ENCODE measurements around the gene EPG5.

EPG5 gene

GRCh38 chr18:45913276-45913675 lies 53.9 kb downstream of the EPG5 start:
- no peak for DNase-seq

DNA sequence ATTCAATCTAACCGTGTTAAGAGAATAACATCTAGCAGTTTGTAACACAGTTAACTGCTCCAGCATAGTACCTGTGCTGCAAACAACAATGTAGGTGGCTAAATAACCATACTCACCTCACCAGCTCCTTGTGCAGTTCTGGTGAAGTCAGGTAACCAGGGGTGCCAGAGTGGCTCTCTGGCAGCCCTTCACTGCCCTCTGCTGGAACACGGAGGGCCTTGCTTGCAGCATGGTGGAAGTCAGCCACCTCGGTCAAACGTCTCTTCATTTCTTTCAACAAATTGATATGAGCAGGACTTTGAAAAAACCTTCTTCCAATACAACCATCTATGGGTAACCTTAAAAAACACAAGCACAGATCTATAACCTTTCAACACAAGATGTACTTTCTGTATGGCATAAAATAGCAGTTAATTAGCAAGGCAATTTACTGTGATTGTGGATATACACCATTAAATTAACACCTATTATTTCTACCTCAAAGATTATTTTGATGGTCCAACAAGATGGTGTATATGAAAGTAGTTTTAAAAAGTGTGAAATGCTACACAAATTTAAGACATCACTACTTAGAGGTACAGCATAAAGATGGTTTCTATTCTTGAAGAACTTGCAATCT lies 56.6 kb downstream of the EPG5 start:
- no peak for DNase-seq

DNA sequence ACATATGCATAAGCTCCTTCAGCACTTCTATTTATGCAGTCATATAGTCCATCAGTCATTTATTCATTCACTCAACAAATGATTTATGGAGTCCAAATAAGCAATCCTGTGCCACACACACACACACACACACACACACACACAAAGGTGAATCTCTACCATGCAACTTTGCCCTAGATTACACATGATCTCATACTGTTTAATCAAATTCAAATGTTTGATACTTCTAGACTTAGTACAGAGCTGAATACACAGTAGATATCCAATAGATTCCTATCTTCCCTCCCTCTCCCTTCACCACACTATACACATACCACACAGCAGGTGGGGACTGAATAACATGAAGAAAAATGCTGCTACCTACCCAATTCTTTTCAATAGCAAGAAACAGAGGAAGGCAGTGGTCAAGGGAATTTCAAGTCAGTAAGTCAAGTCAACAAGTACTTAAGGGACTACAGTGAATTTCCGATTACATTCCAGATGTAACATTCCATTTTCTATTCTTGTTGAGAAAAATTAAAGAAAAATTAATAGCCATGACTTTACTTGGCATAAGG lies 65.4 kb downstream of the EPG5 start:
- no peak for DNase-seq

DNA sequence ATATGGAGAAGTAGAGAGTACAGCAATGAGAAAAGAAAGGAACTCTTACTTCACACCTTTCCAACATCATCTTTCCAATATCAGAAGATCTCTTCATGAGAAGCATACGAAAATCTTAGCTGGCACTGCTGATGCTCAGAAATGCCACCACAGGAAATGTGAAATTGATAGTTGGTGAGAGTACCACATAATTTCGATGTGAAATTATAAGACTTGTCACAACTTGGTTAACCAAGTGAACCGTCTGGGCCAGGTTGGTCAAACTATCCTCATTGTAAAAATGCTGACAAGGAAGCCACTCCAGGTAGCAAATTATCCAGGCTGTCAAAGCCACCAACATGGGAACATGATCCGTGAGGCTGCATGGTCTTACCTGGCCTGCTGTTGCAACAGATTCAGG lies 66.5 kb downstream of the EPG5 start:
- DNase-seq = no peak

GRCh38 chr18:45896991-45897390 lies 70.1 kb downstream of the EPG5 start:
- no peak for DNase-seq

GRCh38 chr18:45896452-45896851 lies 70.7 kb downstream of the EPG5 start:
- DNase-seq = no peak

DNA sequence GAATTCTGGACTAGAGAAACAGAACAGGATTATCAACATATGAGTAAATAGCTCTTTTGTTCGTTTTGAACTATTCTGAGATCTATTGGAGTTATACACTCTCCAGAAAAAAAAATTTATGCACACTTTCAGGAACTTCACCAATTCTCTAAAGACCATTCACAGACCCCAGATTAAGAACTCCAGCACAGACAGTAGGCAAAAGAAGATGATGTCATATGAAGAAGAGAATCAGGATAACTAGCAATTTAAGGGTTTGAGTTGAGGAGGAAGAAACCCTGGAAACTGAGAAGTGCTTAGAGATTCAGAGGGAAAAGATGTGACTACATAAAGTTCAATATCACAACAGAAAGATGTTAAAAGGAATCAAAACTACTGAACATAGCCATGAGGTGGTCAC lies 71.8 kb downstream of the EPG5 start:
- no peak for DNase-seq

- DNase-seq = no peak
These were observed 72.3 kb downstream of the EPG5 start for GRCh38 chr18:45894818-45895217.

GRCh38 chr18:45891806-45892205 lies 75.3 kb downstream of the EPG5 start:
- DNase-seq = no peak

- DNase-seq = peak in 1 of 2 donors; percentile 5
These were observed 76.5 kb downstream of the EPG5 start for GRCh38 chr18:45890606-45891005.

DNA sequence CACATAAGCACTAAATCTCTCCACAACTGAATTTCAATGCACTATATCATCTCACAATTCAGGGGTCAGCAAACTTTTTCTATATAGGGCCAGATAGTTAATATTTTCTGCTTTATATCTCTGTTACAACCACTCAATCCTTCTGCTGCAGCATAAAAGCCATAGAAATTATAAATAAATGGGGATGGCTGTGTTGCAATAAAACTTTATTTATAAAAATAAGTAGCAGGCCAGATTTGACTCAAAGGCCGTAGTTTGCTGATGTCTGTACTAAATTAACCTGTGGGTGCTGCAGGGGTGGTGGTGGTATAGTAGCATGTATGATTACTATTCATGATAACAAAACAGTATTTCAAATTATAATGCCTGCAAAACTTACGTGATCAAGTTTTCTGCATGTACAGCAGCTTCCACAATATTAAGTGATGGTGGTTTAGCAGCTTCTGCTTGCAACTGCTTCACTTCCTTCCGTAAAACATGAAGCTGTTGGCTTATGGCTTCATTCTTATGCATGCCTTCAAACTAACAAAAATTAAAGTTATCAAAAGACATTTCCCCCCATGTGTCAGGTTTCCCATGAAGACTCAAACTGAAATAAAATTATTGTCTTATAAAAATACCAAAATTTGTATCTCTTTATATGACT lies 77.6 kb downstream of the EPG5 start:
- DNase-seq = no peak

GRCh38 chr18:45887585-45887984 lies 79.5 kb downstream of the EPG5 start:
- no peak for DNase-seq

GRCh38 chr18:45880876-45881558 lies 86.1 kb downstream of the EPG5 start:
- DNase-seq = no peak

- DNase-seq = peak; percentile 20 to 50
These were observed 87.2 kb downstream of the EPG5 start for GRCh38 chr18:45879681-45880655.

DNA sequence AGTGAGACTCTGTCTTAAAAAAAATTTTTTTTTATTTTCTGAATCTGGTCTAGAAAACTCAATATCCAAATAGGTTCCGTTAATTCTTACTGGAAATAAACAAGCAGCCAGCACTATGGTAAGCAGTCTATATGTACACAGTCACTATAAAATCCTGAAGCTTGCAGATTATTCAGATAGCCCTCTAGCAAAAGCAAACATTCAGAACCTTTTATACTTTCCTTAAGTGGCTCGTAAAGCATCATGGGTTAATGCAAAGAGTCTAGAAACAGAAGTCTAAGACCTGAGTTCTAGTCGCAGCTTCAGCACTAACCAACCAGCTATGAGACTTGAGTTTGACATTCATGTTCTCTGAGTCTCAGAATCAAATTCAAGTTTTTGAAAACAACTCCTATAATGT lies 89.7 kb downstream of the EPG5 start:
- DNase-seq = no peak

GRCh38 chr18:45876161-45876560 lies 91.0 kb downstream of the EPG5 start:
- no peak for DNase-seq

GRCh38 chr18:45874491-45875184 lies 92.5 kb downstream of the EPG5 start:
- DNase-seq = no peak

GRCh38 chr18:45871431-45872084 lies 95.6 kb downstream of the EPG5 start:
- no peak for DNase-seq

GRCh38 chr18:45870419-45870818 lies 96.7 kb downstream of the EPG5 start:
- no peak for DNase-seq

- no peak for DNase-seq
These were observed 101.7 kb downstream of the EPG5 start for GRCh38 chr18:45865466-45865865.

GRCh38 chr18:45864081-45864480 lies 103.0 kb downstream of the EPG5 start:
- no peak for DNase-seq

DNA sequence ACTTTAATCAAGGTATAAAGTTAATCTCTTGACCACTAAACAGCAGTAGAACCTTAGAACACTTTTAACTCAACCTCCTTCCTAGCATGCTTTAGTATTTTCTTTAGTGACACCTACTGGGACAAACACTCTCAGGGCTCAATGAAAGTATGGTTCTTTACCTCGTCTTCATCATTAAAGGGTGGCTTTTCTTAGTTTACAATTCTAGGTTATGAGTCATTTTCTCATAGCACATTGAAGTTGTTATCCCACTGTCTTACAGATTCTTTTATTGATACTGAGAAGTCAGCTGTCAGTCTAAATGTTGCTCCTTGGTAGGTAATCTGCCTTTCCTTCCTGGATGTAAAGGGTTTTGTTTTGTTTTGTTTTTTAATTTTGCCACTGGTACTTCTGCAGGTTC lies 103.7 kb downstream of the EPG5 start:
- DNase-seq = no peak
